ENCODE measurements around the gene TMPRSS5.

Gene TMPRSS5

DNA sequence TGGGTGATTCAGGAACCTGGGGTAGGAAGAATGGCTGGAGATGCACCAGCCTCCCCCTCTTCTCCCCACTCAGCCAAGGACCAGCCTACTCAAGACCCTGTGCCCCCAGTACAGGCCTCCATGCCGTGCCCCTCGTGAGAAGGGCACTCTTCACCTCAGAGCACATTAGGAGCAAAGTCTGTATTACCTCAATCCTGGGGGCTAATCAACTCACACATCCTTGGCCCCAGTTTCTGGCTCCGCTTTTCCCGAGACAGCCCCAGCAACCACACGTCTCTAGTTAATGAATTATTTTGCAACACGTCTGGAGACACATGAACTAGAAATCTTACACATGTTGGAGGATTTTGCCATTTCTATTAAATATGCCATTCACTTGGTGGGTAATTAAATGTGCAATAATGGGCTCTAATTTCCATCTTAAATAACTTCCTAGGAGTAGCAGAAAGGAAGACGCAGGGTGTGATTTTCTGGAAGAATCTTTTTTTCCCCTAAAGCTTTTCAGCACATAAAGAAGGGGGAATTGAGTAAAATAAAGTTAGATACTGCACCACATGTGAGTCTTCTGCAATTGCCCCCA lies 63.0 kb downstream of the TMPRSS5 start:
- in situ Hi-C loops (cut with MboI; ENCODE audit: low pct_unique_long_range_greater_than_20kb, low sequenced_read_pairs) = no loop called here
- DNase-seq = no peak

DNA sequence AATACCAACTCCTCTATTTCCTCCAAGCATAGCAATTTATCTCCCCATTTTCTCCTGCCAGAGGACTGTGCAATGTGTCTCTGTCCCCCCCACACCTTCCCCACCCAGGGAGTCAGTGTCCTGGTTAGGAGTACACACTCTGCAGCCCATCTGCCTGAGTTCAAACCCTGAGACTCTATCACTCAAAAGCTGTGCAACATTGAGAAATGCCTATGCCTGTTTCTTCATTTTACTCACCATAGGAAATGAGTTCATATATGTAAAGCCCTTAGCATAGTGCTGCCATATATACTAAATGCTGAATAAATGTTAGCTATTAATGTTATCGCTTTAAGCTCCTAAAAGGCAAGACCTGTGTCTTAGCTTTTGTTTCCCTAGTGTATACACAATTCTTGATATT lies 64.0 kb downstream of the TMPRSS5 start:
- in situ Hi-C loops (cut with MboI; ENCODE audit: low pct_unique_long_range_greater_than_20kb, low sequenced_read_pairs) = no loop called here
- DNase-seq = no peak

DNA sequence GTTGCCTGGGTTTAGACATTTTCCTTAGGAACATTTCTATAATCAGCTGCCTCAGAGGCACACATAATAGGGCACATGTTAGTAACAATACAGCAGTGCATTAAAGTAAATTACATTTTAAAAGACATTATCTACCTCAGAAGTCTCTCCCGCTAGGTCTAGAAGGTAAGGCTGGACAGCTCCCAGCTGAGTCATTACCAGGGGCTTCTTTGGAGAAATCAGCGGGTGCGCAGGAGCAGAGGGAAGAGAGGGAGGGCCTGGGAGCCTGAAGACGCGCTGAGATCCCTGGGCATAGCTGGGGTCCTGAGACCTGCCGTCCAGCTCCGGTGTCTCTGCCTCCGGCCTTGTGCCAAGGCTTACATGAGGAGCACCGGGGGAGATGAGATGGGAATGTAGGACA lies 67.7 kb downstream of the TMPRSS5 start:
- in situ Hi-C loops (cut with MboI; ENCODE audit: low pct_unique_long_range_greater_than_20kb, low sequenced_read_pairs) = no loop called here
- no peak for DNase-seq

DNA sequence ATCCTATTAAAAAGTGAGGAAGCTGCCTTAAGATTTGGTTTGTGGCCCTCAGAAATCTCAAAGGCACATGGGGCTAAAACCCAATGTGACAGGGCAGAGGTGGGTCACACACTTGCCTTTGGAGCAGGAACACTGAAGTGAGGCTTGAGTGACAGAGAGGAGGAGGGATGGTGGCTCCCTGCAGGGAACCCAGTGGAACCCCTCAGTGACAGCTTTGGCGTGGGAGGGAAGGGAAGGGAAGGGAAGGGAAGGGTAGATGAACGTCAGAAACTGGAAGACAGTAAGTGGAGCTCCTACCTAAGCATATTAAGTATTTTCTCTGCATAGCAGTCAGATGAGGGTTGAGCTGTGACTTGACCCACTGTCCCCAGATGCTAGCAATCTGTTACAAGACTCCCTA lies 68.5 kb downstream of the TMPRSS5 start:
- DNase-seq = no peak
- in situ Hi-C loops (cut with MboI; ENCODE audit: low pct_unique_long_range_greater_than_20kb, low sequenced_read_pairs) = no loop called here
